ENCODE data around the gene SMCO4. TPM values are rescaled to one million over a fixed set of nuclear protein-coding genes. Genes with fewer than 3 reads are reported as not detected.

Gene SMCO4
- total RNA-seq, 1 experiment from 2014 or later = 14.1 TPM

GRCh38 chr11:93564895-93565294, 21.7 kb upstream of the SMCO4 start:
- Histone ChIP-seq H3K4me3 (ENCODE audit: low read depth in 2 of 2, low read length in 2 of 2) (no peak overlapping the region), H3K36me3 (ENCODE audit: control insufficient read depth, insufficient read depth, low read length) (no peaks in the 10 kb centered on the region; the same call in 1 of the 2 replicates), H3K27me3 (ENCODE audit: control insufficient read depth, insufficient read depth, low read length) (peaks cover 18% of the 10 kb centered on the region), H3K27ac (ENCODE audit: low read length) (no peak overlapping the region), H3K9me3 (ENCODE audit: control insufficient read depth, insufficient read depth, low read depth, low read length) (no peaks in the 10 kb centered on the region), H3K4me1 (ENCODE audit: control insufficient read depth, insufficient read depth, low read length) (no peaks in the 10 kb centered on the region)
- BruUV-seq (replicated peaks) = no TSS peak
- DNase-seq (ENCODE audit: low read depth, low spot score) = no peak
- ChIA-PET CTCF (no interaction called here), POLR2A (no interaction called here)
- TF ChIP-seq TCF7L2 (IDR thresholded peaks at IDR 0.05; ENCODE audit: low read depth, low read length) (no peak), CTCF (IDR thresholded peaks at IDR 0.05) (no peak), POLR2AphosphoS5 (IDR thresholded peaks at IDR 0.05; ENCODE audit: low read depth, low read length) (no peak), REST (IDR thresholded peaks at IDR 0.05; ENCODE audit: insufficient read depth in 1 of 2, low read depth in 2 of 2, low read length in 1 of 2) (no peak), SIN3A (IDR thresholded peaks at IDR 0.05; ENCODE audit: borderline replicate concordance, insufficient read depth, low read depth, low read length) (no peak)
- intact Hi-C loops (cut with micrococcal nuclease; ENCODE audit: unreplicated experiment) = no loop called here
- in situ Hi-C loops (cut with HindIII; ENCODE audit: low pct_unique_long_range_greater_than_20kb, low sequenced_read_pairs) = no loop called here
- no peak for ATAC-seq

- in situ Hi-C loops (cut with HindIII; ENCODE audit: low pct_unique_long_range_greater_than_20kb, low sequenced_read_pairs) (no loop called here), intact Hi-C loops (cut with micrococcal nuclease; ENCODE audit: unreplicated experiment) (no loop called here)
- ChIA-PET CTCF (no interaction called here), POLR2A (no interaction called here)
- Histone ChIP-seq H3K4me3 (ENCODE audit: low read depth in 2 of 2, low read length in 2 of 2) (no peak overlapping the region), H3K36me3 (ENCODE audit: control insufficient read depth, insufficient read depth, low read length) (no peaks in the 10 kb centered on the region), H3K9me3 (ENCODE audit: control insufficient read depth, insufficient read depth, low read depth, low read length) (no peaks in the 10 kb centered on the region), H3K27me3 (ENCODE audit: control insufficient read depth, insufficient read depth, low read length) (peaks cover 11% of the 10 kb centered on the region), H3K27ac (ENCODE audit: low read length) (no peak overlapping the region), H3K4me1 (ENCODE audit: control insufficient read depth, insufficient read depth, low read length) (no peaks in the 10 kb centered on the region)
- ATAC-seq (no peak), DNase-seq (ENCODE audit: low read depth, low spot score) (no peak)
- BruUV-seq (replicated peaks) = no TSS peak
- TF ChIP-seq CTCF (IDR thresholded peaks at IDR 0.05) (no peak), REST (IDR thresholded peaks at IDR 0.05; ENCODE audit: insufficient read depth in 1 of 2, low read depth in 2 of 2, low read length in 1 of 2) (no peak), POLR2AphosphoS5 (IDR thresholded peaks at IDR 0.05; ENCODE audit: low read depth, low read length) (no peak), SIN3A (IDR thresholded peaks at IDR 0.05; ENCODE audit: borderline replicate concordance, insufficient read depth, low read depth, low read length) (no peak), TCF7L2 (IDR thresholded peaks at IDR 0.05; ENCODE audit: low read depth, low read length) (no peak)
Measured at GRCh38 chr11:93563857-93564256, 20.7 kb upstream of the SMCO4 start.

Data from Panc1 (cell line).